A549 (cell line): ENCODE results near the gene PTPRN2. TPM values are rescaled to one million over a fixed set of nuclear protein-coding genes. Genes with fewer than 3 reads are reported as not detected.

Experiments
- ATAC-seq, 2 experiments: fragments of 200-7000 bp in 1 of 2; fragments of >200 bp in 1 of 2; cut with Nextera tagmentation in 1 of 2; cut with Tn5 transposase in 1 of 2; 3 replicates each; pipeline versions ENCODE4 v1.8.0 to v1.9.1; 2018 to 2020; ENCODE audit warnings: mild to moderate bottlenecking in 1 of 2, moderate library complexity in 1 of 2
- CTCF ChIA-PET: fragments of 300-600 bp; sonication (Branson Sonifier 250); formaldehyde crosslinking; extraction: SDS; loops from one replicate; lab custom pipeline; 2021; ENCODE audit warnings: antibody characterized with exemption, inconsistent platforms; lab: Yijun Ruan, JAX
- POLR2A ChIA-PET: fragments of 350-600 bp; formaldehyde crosslinking; extraction: SDS; loops from one replicate; lab custom pipeline; 2021; ENCODE audit warnings: antibody characterized with exemption, inconsistent platforms; lab: Yijun Ruan, JAX
- DNase-seq, 2 experiments: peaks; one replicate each; pipeline versions ENCODE4 v3.0.0 to v3.0.0-alpha.2; 2011 to 2016; ENCODE audit warnings: low read depth in 1 of 2, low spot score in 1 of 2
- FAIRE-seq: peaks from 2 replicates; lab custom pipeline; 2011; peaks lifted over from hg19 to GRCh38; lab: Jason Lieb, UNC
- H3K27ac ChIP-seq, 2 experiments: fragments of >200 bp; sonication (Bioruptor Twin); formaldehyde crosslinking; 3 replicates each; pipeline ENCODE4 v1.5.1; 2016 to 2017
- H3K4me1 ChIP-seq: fragments of >200 bp; sonication (Bioruptor Twin); formaldehyde crosslinking; 3 replicates; pipeline ENCODE4 v1.6.1; 2016
- H3K4me2 ChIP-seq: fragments of >200 bp; sonication (Bioruptor Twin); formaldehyde crosslinking; 3 replicates; pipeline ENCODE4 v1.6.1; 2016
- H3K4me3 ChIP-seq: fragments of >200 bp; sonication (Bioruptor Twin); formaldehyde crosslinking; 3 replicates; pipeline ENCODE4 v1.5.1; 2016
- H3K9me3 ChIP-seq: fragments of >200 bp; sonication (Bioruptor Twin); formaldehyde crosslinking; 3 replicates; pipeline ENCODE4 v1.6.1; 2016
- BCL3 ChIP-seq: fragments of >200 bp; sonication (Bioruptor Twin); formaldehyde crosslinking; IDR thresholded peaks from 3 replicates; pipeline ENCODE4 v1.6.1; 2016
- CHD4 ChIP-seq: fragments of 200-600 bp; sonication (generic); IDR thresholded peaks from 2 replicates; pipeline ENCODE4 v1.6.1; 2016; ENCODE audit warnings: antibody characterized with exemption, mild to moderate bottlenecking, borderline replicate concordance
- CTCF ChIP-seq: fragments of >200 bp; sonication (Bioruptor Twin); formaldehyde crosslinking; IDR thresholded peaks from 3 replicates; pipeline ENCODE4 v1.5.1; 2016
- EHMT2 ChIP-seq: fragments of 200-600 bp; sonication (generic); IDR thresholded peaks from 2 replicates; pipeline ENCODE4 v1.6.1; 2016; ENCODE audit warnings: antibody characterized with exemption, low read depth, mild to moderate bottlenecking, moderate library complexity
- ELK1 ChIP-seq: fragments of 150-350 bp; IDR thresholded peaks from 2 replicates; pipeline ENCODE4 v1.6.1; 2014; ENCODE audit warnings: low read depth, mild to moderate bottlenecking, low read length
- FOSL2 ChIP-seq, 2 experiments: fragments of 450-650 bp in 1 of 2; fragments of >200 bp in 1 of 2; sonication (Bioruptor Twin) in 1 of 2; formaldehyde crosslinking; IDR thresholded peaks; 2 replicates each; pipeline versions ENCODE4 v1.5.0 to v1.6.1; 2016 to 2020; ENCODE audit warnings: mild to moderate bottlenecking in 1 of 2, moderate library complexity in 1 of 2
- HES2 ChIP-seq: fragments of >200 bp; sonication (Bioruptor Twin); formaldehyde crosslinking; IDR thresholded peaks from 2 replicates; pipeline ENCODE4 v1.6.1; 2016
- JUN ChIP-seq, 2 experiments: fragments of >200 bp; sonication (Bioruptor Twin); formaldehyde crosslinking; IDR thresholded peaks; 2 replicates in 1 of 2; 3 replicates in 1 of 2; pipeline ENCODE4 v1.6.1; 2016 to 2017
- JUNB ChIP-seq: fragments of >200 bp; sonication (Bioruptor Twin); formaldehyde crosslinking; IDR thresholded peaks from 2 replicates; pipeline ENCODE4 v1.6.1; 2016
- MAFK ChIP-seq: fragments of 450-650 bp; IDR thresholded peaks from 2 replicates; pipeline ENCODE4 v1.6.1; 2014; ENCODE audit not compliant: partially characterized antibody
- MAX ChIP-seq: IDR thresholded peaks from 2 replicates; pipeline ENCODE4 v1.6.1; 2012
- MAZ ChIP-seq: fragments of 150-350 bp; IDR thresholded peaks from 2 replicates; pipeline ENCODE4 v1.6.1; 2014; ENCODE audit warnings: antibody characterized with exemption, low read depth, low read length, borderline replicate concordance
- NPAS2 ChIP-seq: fragments of 250-450 bp; sonication (Bioruptor Pico); IDR thresholded peaks from 2 replicates; pipeline ENCODE4 v1.8.0; 2022; ENCODE audit warnings: mild to moderate bottlenecking, moderate library complexity, borderline replicate concordance
- NR3C1 ChIP-seq: fragments of >200 bp; sonication (Bioruptor Twin); formaldehyde crosslinking; IDR thresholded peaks from 3 replicates; pipeline ENCODE4 v1.6.1; 2017
- PBX3 ChIP-seq: IDR thresholded peaks from 2 replicates; pipeline ENCODE4 v1.6.1; 2012
- POLR2A ChIP-seq: IDR thresholded peaks from 2 replicates; pipeline ENCODE4 v1.6.1; 2012; ENCODE audit warnings: mild to moderate bottlenecking, low read length
- RAD21 ChIP-seq, 2 experiments: fragments of >200 bp in 1 of 2; sonication (Bioruptor Twin) in 1 of 2; formaldehyde crosslinking in 1 of 2; IDR thresholded peaks in 1 of 2; conservative IDR thresholded peaks in 1 of 2; 2 replicates in 1 of 2; 3 replicates in 1 of 2; pipeline ENCODE4 v1.6.1; 2012 to 2018; ENCODE audit warnings: inconsistent platforms in 1 of 2
- RCOR1 ChIP-seq: fragments of 150-350 bp; IDR thresholded peaks from 2 replicates; pipeline ENCODE4 v1.6.1; 2014; ENCODE audit warnings: antibody characterized with exemption, low read length, low read depth
- RNF2 ChIP-seq: fragments of 200-600 bp; sonication (generic); IDR thresholded peaks from 2 replicates; pipeline ENCODE4 v1.6.1; 2016; ENCODE audit warnings: low read depth, mild to moderate bottlenecking, antibody characterized with exemption, moderate library complexity, borderline replicate concordance
- SREBF2 ChIP-seq: fragments of 450-650 bp; IDR thresholded peaks from 2 replicates; pipeline ENCODE4 v1.6.1; 2014; ENCODE audit warnings: mild to moderate bottlenecking, moderate library complexity
- TFCP2L1 ChIP-seq: fragments of 250-450 bp; sonication (Bioruptor Pico); IDR thresholded peaks from 2 replicates; pipeline ENCODE4 v1.5.0; 2021; ENCODE audit warnings: mild to moderate bottlenecking
- USF2 ChIP-seq: fragments of 450-650 bp; IDR thresholded peaks from 2 replicates; pipeline ENCODE4 v1.6.1; 2014; ENCODE audit warnings: antibody characterized with exemption
- ZC3H11A ChIP-seq: fragments of 450-650 bp; IDR thresholded peaks from 2 replicates; pipeline ENCODE4 v1.6.1; 2014; ENCODE audit warnings: antibody characterized with exemption, mild to moderate bottlenecking
- WGBS: methylation state at CpG from one replicate; pipeline ENCODE4 v1.1.6; 2017; ENCODE audit errors: missing lambda C conversion rate; 5-methylcytosine and 5-hydroxymethylcytosine counted together
- polyA plus RNA-seq, 4 experiments: library from polyadenylated mRNA; depleted of rRNA in 3 of 4; stranded (reverse); fragments of >200 nt; fragmentation: RNase III in 1 of 4; extraction: RNeasy Plus Mini Kit Qiagen cat#74134 plus additional on column Dnase treatment in 1 of 4; gene quantifications; 2 replicates in 3 of 4; 3 replicates in 1 of 4; pipeline ENCODE4 v1.2.3, GENCODE V29; 2011 to 2017

Gene PTPRN2
- polyA plus RNA-seq, 2 of the 4 experiments (the other 2 are of a cell fraction): 0.41 to 1.2 TPM

- Histone ChIP-seq H3K4me2 (no peak overlapping the region), H3K4me1 (no peaks in the 10 kb centered on the region), H3K4me3 (no peak overlapping the region), H3K27ac (no peak overlapping the region), H3K9me3 (0 out of 3 replicates have a peak, but pooled peaks cover 3% of the 10 kb centered on the region)
- CTCF ChIA-PET: no interaction called here
- WGBS: 49% methylated on average over 16 of the region's 18 CpGs
- ATAC-seq (no peak), DNase-seq (no peak), FAIRE-seq (no peak)
- POLR2A ChIA-PET: no interaction called here
- TF ChIP-seq RAD21 (conservative IDR thresholded peaks at IDR 0.05 in 1 of 2, IDR thresholded peaks at IDR 0.05 in 1 of 2): no peak
- TF ChIP-seq EHMT2: no peak
- TF ChIP-seq ELK1: no peak
- TF ChIP-seq FOSL2 (IDR thresholded peaks at IDR 0.05): no peak
- TF ChIP-seq FOSL2 (CRISPR knock-in tag; IDR thresholded peaks at IDR 0.05): no peak
- TF ChIP-seq, all 56 proteins: peak for 0
Observed at GRCh38 chr7:158072991-158073730, 514.5 kb downstream of the PTPRN2 start.

- no peak for TF ChIP-seq FOSL2 (IDR thresholded peaks at IDR 0.05)
- TF ChIP-seq FOSL2 (CRISPR knock-in tag; IDR thresholded peaks at IDR 0.05): no peak
- TF ChIP-seq USF2: no peak
- TF ChIP-seq PBX3: no peak
- TF ChIP-seq MAFK: no peak
- TF ChIP-seq EHMT2: no peak
- no peak for TF ChIP-seq TFCP2L1 (CRISPR knock-in tag)
- TF ChIP-seq JUNB: no peak
Observed at GRCh38 chr7:158070222-158070920, 517.3 kb downstream of the PTPRN2 start.

GRCh38 chr7:158068853-158069252, 518.8 kb downstream of the PTPRN2 start:
- WGBS: 67% methylated on average over 9 of the region's 9 CpGs
- Histone ChIP-seq H3K9me3 (0 out of 3 replicates have a peak, but pooled peaks cover 3% of the 10 kb centered on the region), H3K27ac (no peak overlapping the region), H3K4me3 (no peak overlapping the region), H3K4me1 (no peaks in the 10 kb centered on the region), H3K4me2 (no peak overlapping the region)
- ChIA-PET POLR2A (no interaction called here), CTCF (no interaction called here)
- ATAC-seq (no peak), DNase-seq (no peak), FAIRE-seq (no peak)
- TF ChIP-seq POLR2A (no peak), RNF2 (no peak), NPAS2 (CRISPR knock-in tag) (no peak), MAZ (no peak), RCOR1 (no peak), CTCF (no peak), BCL3 (no peak), MAX (no peak), JUN (IDR thresholded peaks at IDR 0.05) (no peak), EHMT2 (no peak), HES2 (no peak), ELK1 (no peak), TFCP2L1 (CRISPR knock-in tag) (no peak), NR3C1 (no peak), SREBF2 (no peak), CHD4 (no peak), ZC3H11A (no peak)

More at GRCh38 chr7:158070222-158070920, 517.3 kb downstream of the PTPRN2 start:
- WGBS: 19% methylated on average over 9 of the region's 21 CpGs
- ChIA-PET CTCF (no interaction called here), POLR2A (no interaction called here)
- Histone ChIP-seq H3K4me3 (no peak overlapping the region), H3K4me1 (no peaks in the 10 kb centered on the region), H3K27ac (no peak overlapping the region), H3K9me3 (0 out of 3 replicates have a peak, but pooled peaks cover 3% of the 10 kb centered on the region), H3K4me2 (no peak overlapping the region)
- no peak for ATAC-seq
- no peak for FAIRE-seq
- no peak for DNase-seq
